Epithelial cell of esophagus (primary cell): ENCODE data around the gene TMEM214.
A peak's percentile ranks its signal among the peaks of the same experiment; 100 is the strongest.

Source experiments
- DNase-seq: peaks from one replicate; pipeline ENCODE4 v3.0.0; 2010; ENCODE audit warnings: low read depth
- H3K4me3 ChIP-seq: 2 replicates; pipeline ENCODE4 v1.5.1; 2011; ENCODE audit warnings: mild to moderate bottlenecking, low read length, control low read depth
- TF ChIP-seq, protein P1 (sequence below): IDR thresholded peaks from 2 replicates; pipeline ENCODE4 v1.5.1; 2011; ENCODE audit warnings: low read depth, mild to moderate bottlenecking, low read length, control low read depth, inconsistent platforms; ENCODE audit not compliant: insufficient read depth; ENCODE audit errors: missing control alignments

TMEM214 gene

DNA sequence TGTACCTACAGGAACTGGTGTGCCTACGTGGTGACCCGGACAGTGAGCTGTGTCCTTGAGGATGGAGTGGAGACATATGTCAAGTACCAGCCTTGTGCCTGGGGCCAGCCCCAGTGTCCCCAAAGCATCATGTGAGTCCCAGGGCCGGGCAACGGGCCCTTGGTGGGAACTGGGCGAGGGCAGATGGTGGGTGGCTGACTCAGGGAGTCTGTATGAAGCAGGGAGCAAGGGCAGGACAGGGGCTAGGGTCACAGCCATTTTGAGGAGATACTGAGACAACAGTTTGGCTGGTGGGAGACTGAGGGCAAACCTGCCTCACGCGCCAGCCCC lies 47.3 kb downstream of the TMEM214 start:
- TF ChIP-seq, protein P1, sequence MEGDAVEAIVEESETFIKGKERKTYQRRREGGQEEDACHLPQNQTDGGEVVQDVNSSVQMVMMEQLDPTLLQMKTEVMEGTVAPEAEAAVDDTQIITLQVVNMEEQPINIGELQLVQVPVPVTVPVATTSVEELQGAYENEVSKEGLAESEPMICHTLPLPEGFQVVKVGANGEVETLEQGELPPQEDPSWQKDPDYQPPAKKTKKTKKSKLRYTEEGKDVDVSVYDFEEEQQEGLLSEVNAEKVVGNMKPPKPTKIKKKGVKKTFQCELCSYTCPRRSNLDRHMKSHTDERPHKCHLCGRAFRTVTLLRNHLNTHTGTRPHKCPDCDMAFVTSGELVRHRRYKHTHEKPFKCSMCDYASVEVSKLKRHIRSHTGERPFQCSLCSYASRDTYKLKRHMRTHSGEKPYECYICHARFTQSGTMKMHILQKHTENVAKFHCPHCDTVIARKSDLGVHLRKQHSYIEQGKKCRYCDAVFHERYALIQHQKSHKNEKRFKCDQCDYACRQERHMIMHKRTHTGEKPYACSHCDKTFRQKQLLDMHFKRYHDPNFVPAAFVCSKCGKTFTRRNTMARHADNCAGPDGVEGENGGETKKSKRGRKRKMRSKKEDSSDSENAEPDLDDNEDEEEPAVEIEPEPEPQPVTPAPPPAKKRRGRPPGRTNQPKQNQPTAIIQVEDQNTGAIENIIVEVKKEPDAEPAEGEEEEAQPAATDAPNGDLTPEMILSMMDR: no peak

DNA sequence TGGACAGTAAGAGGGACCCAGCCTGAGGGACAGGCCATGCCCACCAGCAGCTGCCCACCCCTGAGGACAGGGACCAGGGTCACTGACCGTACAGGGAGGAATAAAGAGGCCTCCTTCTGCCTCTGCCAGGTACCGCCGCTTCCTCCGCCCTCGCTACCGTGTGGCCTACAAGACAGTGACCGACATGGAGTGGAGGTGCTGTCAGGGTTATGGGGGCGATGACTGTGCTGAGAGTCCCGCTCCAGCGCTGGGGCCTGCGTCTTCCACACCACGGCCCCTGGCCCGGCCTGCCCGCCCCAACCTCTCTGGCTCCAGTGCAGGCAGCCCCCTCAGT lies 47.8 kb downstream of the TMEM214 start:
- TF ChIP-seq, protein P1: no peak
- no peak for DNase-seq
- no peak overlapping the region for H3K4me3 ChIP-seq

More for the DNA sequence above, 47.3 kb downstream of the TMEM214 start:
- DNase-seq: no peak
- no peak overlapping the region for H3K4me3 ChIP-seq

DNA sequence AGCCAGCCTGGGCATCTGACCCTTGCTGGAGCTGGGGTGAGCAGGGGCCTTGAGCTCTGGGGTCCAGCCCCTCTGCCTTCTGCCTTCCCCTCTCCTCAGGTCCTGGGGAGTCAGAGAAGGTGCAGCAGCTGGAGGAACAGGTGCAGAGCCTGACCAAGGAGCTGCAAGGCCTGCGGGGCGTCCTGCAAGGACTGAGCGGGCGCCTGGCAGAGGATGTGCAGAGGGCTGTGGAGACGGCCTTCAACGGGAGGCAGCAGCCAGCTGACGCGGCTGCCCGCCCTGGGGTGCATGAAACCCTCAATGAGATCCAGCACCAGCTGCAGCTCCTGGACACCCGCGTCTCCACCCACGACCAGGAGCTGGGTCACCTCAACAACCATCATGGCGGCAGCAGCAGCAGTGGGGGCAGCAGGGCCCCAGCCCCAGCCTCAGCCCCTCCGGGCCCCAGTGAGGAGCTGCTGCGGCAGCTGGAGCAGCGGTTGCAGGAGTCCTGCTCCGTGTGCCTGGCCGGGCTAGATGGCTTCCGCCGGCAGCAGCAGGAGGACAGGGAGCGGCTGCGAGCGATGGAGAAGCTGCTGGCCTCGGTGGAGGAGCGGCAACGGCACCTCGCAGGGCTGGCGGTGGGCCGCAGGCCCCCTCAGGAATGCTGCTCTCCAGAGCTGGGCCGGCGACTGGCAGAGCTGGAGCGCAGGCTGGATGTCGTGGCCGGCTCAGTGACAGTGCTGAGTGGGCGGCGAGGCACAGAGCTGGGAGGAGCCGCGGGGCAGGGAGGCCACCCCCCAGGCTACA lies 49.4 kb downstream of the TMEM214 start:
- H3K4me3 ChIP-seq: no peak overlapping the region
- TF ChIP-seq, protein P1: no peak
- no peak for DNase-seq

DNA sequence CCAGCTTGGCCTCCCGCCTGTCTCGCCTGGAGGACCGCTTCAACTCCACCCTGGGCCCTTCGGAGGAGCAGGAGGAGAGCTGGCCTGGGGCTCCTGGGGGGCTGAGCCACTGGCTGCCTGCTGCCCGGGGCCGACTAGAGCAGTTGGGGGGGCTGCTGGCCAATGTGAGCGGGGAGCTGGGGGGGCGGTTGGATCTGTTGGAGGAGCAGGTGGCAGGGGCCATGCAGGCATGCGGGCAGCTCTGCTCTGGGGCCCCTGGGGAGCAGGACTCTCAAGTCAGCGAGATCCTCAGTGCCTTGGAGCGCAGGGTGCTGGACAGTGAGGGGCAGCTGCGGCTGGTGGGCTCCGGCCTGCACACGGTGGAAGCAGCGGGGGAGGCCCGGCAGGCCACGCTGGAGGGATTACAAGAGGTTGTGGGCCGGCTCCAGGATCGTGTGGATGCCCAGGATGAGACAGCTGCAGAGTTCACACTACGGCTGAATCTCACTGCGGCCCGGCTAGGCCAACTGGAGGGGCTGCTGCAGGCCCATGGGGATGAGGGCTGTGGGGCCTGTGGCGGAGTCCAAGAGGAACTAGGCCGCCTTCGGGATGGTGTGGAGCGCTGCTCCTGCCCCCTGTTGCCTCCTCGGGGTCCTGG lies 50.1 kb downstream of the TMEM214 start:
- no peak for DNase-seq
- TF ChIP-seq, protein P1: no peak
- H3K4me3 ChIP-seq: no peak overlapping the region

DNA sequence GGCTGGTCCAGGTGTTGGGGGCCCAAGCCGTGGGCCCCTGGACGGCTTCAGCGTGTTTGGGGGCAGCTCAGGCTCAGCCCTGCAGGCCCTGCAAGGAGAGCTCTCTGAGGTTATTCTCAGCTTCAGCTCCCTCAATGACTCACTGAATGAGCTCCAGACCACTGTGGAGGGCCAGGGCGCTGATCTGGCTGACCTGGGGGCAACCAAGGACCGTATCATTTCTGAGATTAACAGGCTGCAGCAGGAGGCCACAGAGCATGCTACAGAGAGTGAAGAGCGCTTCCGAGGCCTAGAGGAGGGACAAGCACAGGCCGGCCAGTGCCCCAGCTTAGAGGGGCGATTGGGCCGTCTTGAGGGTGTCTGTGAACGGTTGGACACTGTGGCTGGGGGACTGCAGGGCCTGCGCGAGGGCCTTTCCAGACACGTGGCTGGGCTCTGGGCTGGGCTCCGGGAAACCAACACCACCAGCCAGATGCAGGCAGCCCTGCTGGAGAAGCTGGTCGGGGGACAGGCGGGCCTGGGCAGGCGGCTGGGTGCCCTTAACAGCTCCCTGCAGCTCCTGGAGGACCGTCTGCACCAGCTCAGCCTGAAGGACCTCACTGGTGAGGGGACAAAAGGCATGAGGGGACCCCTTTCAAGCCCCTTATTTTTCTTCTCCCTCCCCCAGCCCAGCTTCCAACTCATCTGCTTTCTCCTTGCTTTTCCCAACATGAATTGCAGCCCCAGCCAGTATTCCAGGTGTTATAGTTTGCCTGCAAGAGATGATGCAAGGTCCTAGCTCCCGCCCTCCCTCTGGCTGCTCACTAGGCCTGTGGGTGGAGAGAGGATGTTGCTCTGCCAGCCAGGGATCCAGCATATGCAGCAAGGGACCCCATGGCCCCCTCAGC lies 50.9 kb downstream of the TMEM214 start:
- DNase-seq: peak; percentile 66
- no peak overlapping the region for H3K4me3 ChIP-seq
- TF ChIP-seq, protein P1: no peak

DNA sequence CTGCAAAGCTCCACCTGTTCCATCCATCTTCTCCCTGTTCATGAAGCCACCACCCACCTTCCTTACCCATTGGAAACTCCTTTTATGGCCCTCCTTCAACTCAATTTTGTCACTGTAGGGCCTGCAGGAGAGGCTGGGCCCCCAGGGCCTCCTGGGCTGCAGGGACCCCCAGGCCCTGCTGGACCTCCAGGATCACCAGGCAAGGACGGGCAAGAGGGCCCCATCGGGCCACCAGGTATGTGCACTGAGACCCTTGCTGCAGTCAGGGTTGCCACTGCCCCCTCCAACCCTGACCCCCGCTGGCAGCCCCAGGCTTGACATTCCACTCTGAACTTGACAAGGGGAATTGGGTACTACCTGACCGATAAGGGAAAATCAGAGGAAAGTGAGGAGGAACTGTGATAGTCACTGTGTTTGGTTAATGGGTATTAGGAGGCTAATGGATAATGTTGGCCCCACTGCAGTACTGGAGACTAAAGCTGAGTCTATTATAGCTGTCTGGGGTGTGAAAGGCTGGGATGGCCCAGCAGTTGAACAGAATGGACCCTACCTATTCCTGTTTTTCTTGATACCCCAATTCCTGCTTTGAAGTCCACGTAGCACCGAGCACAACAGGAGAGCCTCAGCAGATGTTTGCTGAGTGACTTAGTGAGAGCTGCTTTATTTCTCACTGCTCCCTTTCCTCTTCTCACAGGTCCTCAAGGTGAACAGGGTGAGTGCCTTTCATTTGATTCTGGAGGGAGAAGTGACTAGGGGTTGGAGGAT lies 51.7 kb downstream of the TMEM214 start:
- DNase-seq: no peak
- no peak overlapping the region for H3K4me3 ChIP-seq
- TF ChIP-seq, protein P1: no peak
